NCI-H187 (cell line): ENCODE results near the gene ZNF441.
A peak's percentile ranks its signal among the peaks of the same experiment; 100 is the strongest.
"Not testable (repeated sequence)": the region's sequence is repeated elsewhere in the genome, so short reads cannot be mapped to it uniquely, and the experiment has no call there.

Source experiments
- DNase-seq, 2 experiments: peaks; one replicate each; lab custom pipeline; 2025; lab: John Stamatoyannopoulos, UW

Gene ZNF441

GRCh38 chr19:11780431-11781020 is 13.7 kb downstream of the ZNF441 start:
- no peak for DNase-seq

- DNase-seq = no peak
These were observed 14.7 kb downstream of the ZNF441 start for GRCh38 chr19:11781295-11782057.

- DNase-seq = no peak
These were observed 17.0 kb downstream of the ZNF441 start for GRCh38 chr19:11783767-11784166.

- no peak for DNase-seq
These were observed 17.6 kb downstream of the ZNF441 start for GRCh38 chr19:11784356-11784755.

GRCh38 chr19:11787536-11787935 is 20.7 kb downstream of the ZNF441 start:
- no peak for DNase-seq

GRCh38 chr19:11792942-11793341 is 26.1 kb downstream of the ZNF441 start:
- DNase-seq = no peak

GRCh38 chr19:11797491-11797890 is 30.7 kb downstream of the ZNF441 start:
- DNase-seq = peak; percentile 41 to 78

GRCh38 chr19:11798391-11799330 is 31.9 kb downstream of the ZNF441 start, which contains the start of gene ZNF491:
ZNF491 (plus strand) TSS chr19:11798523; CDS start chr19:11805954, 7,431 bp downstream.
- peak; percentile 61 to 65 for DNase-seq

- no peak for DNase-seq
These were observed 39.7 kb downstream of the ZNF441 start for GRCh38 chr19:11806354-11807098.

- DNase-seq = no peak
These were observed 40.2 kb downstream of the ZNF441 start for GRCh38 chr19:11807099-11807380.

GRCh38 chr19:11813703-11814028 is 46.9 kb downstream of the ZNF441 start:
- DNase-seq = no peak

GRCh38 chr19:11814029-11814699 is 47.4 kb downstream of the ZNF441 start, which contains the start of gene ZNF440:
ZNF440 (plus strand) TSS chr19:11814273; CDS start chr19:11814448, 175 bp downstream.
- DNase-seq = peak; percentile 67 to 78

- no peak for DNase-seq
These were observed 47.9 kb downstream of the ZNF441 start for GRCh38 chr19:11814700-11815035.

GRCh38 chr19:11821474-11822109 is 54.8 kb downstream of the ZNF441 start:
- no peak for DNase-seq

GRCh38 chr19:11828957-11829876 is 62.4 kb downstream of the ZNF441 start:
- not testable (repeated sequence) for DNase-seq

GRCh38 chr19:11832253-11832912 is 65.6 kb downstream of the ZNF441 start:
- no peak for DNase-seq

GRCh38 chr19:11833541-11833940 is 66.7 kb downstream of the ZNF441 start:
- no peak for DNase-seq
